Measurements from ENCODE around the gene NFATC4. TPM values are rescaled to one million over a fixed set of nuclear protein-coding genes. Genes with fewer than 3 reads are reported as not detected.

NFATC4 gene
- total and polyA plus RNA-seq, 2 of the 4 experiments (the other 2 are of a cell fraction): 15.6 to 35.8 TPM

- intact Hi-C loops (cut with micrococcal nuclease): no loop called here
- H3K9me3 ChIP-seq (ENCODE audit: control insufficient read depth, insufficient read depth, low read length): no peaks in the 10 kb centered on the region
- H3K4ac ChIP-seq (ENCODE audit: low read depth, low read length): no peak overlapping the region
- no peak overlapping the region for H2AK9ac ChIP-seq (replicated peaks; ENCODE audit: low read depth, low read length, poor library complexity)
- DNase-seq: no peak
- H4K20me1 ChIP-seq (ENCODE audit: insufficient read depth, low read length): no peaks in the 10 kb centered on the region
- no peak overlapping the region for H3K9ac ChIP-seq (ENCODE audit: low read depth, low read length)
- no peak overlapping the region for H4K91ac ChIP-seq (ENCODE audit: insufficient read depth, low read depth, low read length)
- no peak overlapping the region for H2BK15ac ChIP-seq (ENCODE audit: low read depth, low read length)
- BruUV-seq (replicated peaks): TSS peak; percentile 54
- no peak overlapping the region for H3K56ac ChIP-seq (ENCODE audit: extremely low read depth, insufficient read depth, low read length)
- no peak for ATAC-seq (ENCODE audit: low read depth)
- WGBS, 2 experiments (ENCODE audit: extremely low coverage in 2 of 2, insufficient read length in 1 of 2): no CpG with 5 or more reads among the region's 6 CpGs
- no peak for TF ChIP-seq ELK1 (IDR thresholded peaks at IDR 0.05; ENCODE audit: borderline replicate concordance, low read depth, low read length)
- TF ChIP-seq RFX5 (IDR thresholded peaks at IDR 0.05; ENCODE audit: low read depth, low read length): no peak
- TF ChIP-seq, protein P1, sequence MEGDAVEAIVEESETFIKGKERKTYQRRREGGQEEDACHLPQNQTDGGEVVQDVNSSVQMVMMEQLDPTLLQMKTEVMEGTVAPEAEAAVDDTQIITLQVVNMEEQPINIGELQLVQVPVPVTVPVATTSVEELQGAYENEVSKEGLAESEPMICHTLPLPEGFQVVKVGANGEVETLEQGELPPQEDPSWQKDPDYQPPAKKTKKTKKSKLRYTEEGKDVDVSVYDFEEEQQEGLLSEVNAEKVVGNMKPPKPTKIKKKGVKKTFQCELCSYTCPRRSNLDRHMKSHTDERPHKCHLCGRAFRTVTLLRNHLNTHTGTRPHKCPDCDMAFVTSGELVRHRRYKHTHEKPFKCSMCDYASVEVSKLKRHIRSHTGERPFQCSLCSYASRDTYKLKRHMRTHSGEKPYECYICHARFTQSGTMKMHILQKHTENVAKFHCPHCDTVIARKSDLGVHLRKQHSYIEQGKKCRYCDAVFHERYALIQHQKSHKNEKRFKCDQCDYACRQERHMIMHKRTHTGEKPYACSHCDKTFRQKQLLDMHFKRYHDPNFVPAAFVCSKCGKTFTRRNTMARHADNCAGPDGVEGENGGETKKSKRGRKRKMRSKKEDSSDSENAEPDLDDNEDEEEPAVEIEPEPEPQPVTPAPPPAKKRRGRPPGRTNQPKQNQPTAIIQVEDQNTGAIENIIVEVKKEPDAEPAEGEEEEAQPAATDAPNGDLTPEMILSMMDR (conservative IDR thresholded peaks at IDR 0.05; ENCODE audit: low read depth, low read length): no peak
- H2AK5ac ChIP-seq (ENCODE audit: low read depth, low read length): no peak overlapping the region
- no peak overlapping the region for H4K5ac ChIP-seq (ENCODE audit: low read depth, low read length)
- no peak overlapping the region for H3K14ac ChIP-seq (replicated peaks; ENCODE audit: low read depth, low read length)
- H3K27me3 ChIP-seq (ENCODE audit: control insufficient read depth, insufficient read depth, low read length): peaks cover 29% of the 10 kb centered on the region
- no peak overlapping the region for H3K27ac ChIP-seq (ENCODE audit: insufficient read depth, low read length)
- no peaks in the 10 kb centered on the region for H3K4me1 ChIP-seq (ENCODE audit: control insufficient read depth, insufficient read depth, low read length)
- no peak overlapping the region for H2BK120ac ChIP-seq (ENCODE audit: low read depth, low read length)
- H2AFZ ChIP-seq (replicated peaks; ENCODE audit: low read length, poor library complexity): no peak overlapping the region
- ChIA-PET CTCF (interaction anchor here (0.7 to 1.4 kb wide), 3 partner anchors 13 to 47 kb away, joined by 3 to 5 read pairs (median 4); no protein-coding TSS in a partner anchor), POLR2A (ENCODE audit: unreplicated experiment) (interaction anchor here (1.0 to 1.4 kb wide), 2 partner anchors 18 to 52 kb away, joined by 3 to 4 read pairs; no protein-coding TSS in a partner anchor)
- in situ Hi-C loops (cut with MboI; ENCODE audit: low sequenced_read_pairs): no loop called here
- no peak overlapping the region for H4K8ac ChIP-seq (ENCODE audit: low read depth in 2 of 2, low read length in 2 of 2)
- H3K18ac ChIP-seq (ENCODE audit: low read depth, low read length): no peak overlapping the region
- H3K4me2 ChIP-seq (ENCODE audit: low read depth, low read length): no peak overlapping the region
- H3K23ac ChIP-seq (ENCODE audit: low read depth, low read length): no peak overlapping the region
- H2BK20ac ChIP-seq (ENCODE audit: low read depth, low read length): no peak overlapping the region
- no peak overlapping the region for H2BK5ac ChIP-seq (ENCODE audit: low read depth, low read length, poor library complexity, severe bottlenecking)
- dilution Hi-C loops (cut with HindIII; ENCODE audit: low sequenced_read_pairs, unreplicated experiment): no loop called here
- H3K36me3 ChIP-seq (ENCODE audit: control insufficient read depth, insufficient read depth, low read length): peaks cover 11% of the 10 kb centered on the region; the same call in 1 of the 2 replicates
- H3K9me1 ChIP-seq (ENCODE audit: insufficient read depth, low read length): peaks cover 3% of the 10 kb centered on the region; the same call in 1 of the 2 replicates
- H3K79me1 ChIP-seq (ENCODE audit: low read depth in 1 of 2, low read length in 2 of 2): no peaks in the 10 kb centered on the region
- no peak overlapping the region for H3K4me3 ChIP-seq (ENCODE audit: insufficient read depth, low read depth, low read length)
These were observed 50.5 kb downstream of the NFATC4 start for GRCh38 chr14:24418492-24418873.

Measured in IMR-90 (cell line).